IMR-90 (cell line): ENCODE measurements around the gene IFRD1. TPM values are rescaled to one million over a fixed set of nuclear protein-coding genes. Genes with fewer than 3 reads are reported as not detected.

Experiments used
- ATAC-seq: fragments of 200-7000 bp; cut with Tn5 transposase; 2 replicates; pipeline ENCODE4 v1.9.1; 2020; ENCODE audit warnings: low read depth, mild to moderate bottlenecking, moderate library complexity
- BruUV-seq: library from RNA; stranded (reverse); fragments of 400-500 nt; replicated peaks from 2 replicates; lab custom pipeline; 2021; lab: Mats Ljungman, UMichigan
- CTCF ChIA-PET: fragments of 300-600 bp; formaldehyde crosslinking; extraction: SDS; loops from one replicate; lab custom pipeline; 2021; ENCODE audit warnings: antibody characterized with exemption; lab: Yijun Ruan, JAX
- POLR2A ChIA-PET: fragments of 300-600 bp; sonication (Branson Sonifier 250); formaldehyde crosslinking; loops from one replicate; lab custom pipeline; 2022; ENCODE audit warnings: antibody characterized with exemption; ENCODE audit not compliant: unreplicated experiment; lab: Charles Lee
- DNase-seq: peaks from one replicate; pipeline ENCODE4 v3.0.0; 2013
- H2AFZ ChIP-seq: replicated peaks from 2 replicates; pipeline ENCODE3; 2013; ENCODE audit warnings: low read length, mild to moderate bottlenecking; ENCODE audit not compliant: poor library complexity
- H2AK5ac ChIP-seq: 2 replicates; pipeline ENCODE4 v1.6.1; 2013; ENCODE audit warnings: low read depth, low read length, inconsistent platforms
- H2AK9ac ChIP-seq: replicated peaks from 2 replicates; pipeline ENCODE3; 2013; ENCODE audit warnings: mild to moderate bottlenecking, low read depth, low read length, moderate library complexity; ENCODE audit not compliant: poor library complexity
- H2BK120ac ChIP-seq: 2 replicates; pipeline ENCODE4 v1.6.1; 2013; ENCODE audit warnings: low read depth, low read length, inconsistent platforms
- H2BK15ac ChIP-seq: 3 replicates; pipeline ENCODE4 v1.6.1; 2013; ENCODE audit warnings: low read depth, low read length, inconsistent platforms
- H2BK20ac ChIP-seq: 2 replicates; pipeline ENCODE4 v1.6.1; 2013; ENCODE audit warnings: low read depth, mild to moderate bottlenecking, inconsistent platforms, low read length, moderate library complexity
- H2BK5ac ChIP-seq: 2 replicates; pipeline ENCODE4 v1.6.1; 2013; ENCODE audit warnings: mild to moderate bottlenecking, low read depth, low read length, inconsistent platforms; ENCODE audit not compliant: poor library complexity, severe bottlenecking
- H3K14ac ChIP-seq: replicated peaks from 2 replicates; pipeline ENCODE4 v1.6.1; 2013; ENCODE audit warnings: low read depth, low read length, inconsistent platforms
- H3K18ac ChIP-seq: 2 replicates; pipeline ENCODE4 v1.6.1; 2013; ENCODE audit warnings: low read depth, low read length, control low read depth
- H3K23ac ChIP-seq: 2 replicates; pipeline ENCODE4 v1.6.1; 2013; ENCODE audit warnings: low read depth, low read length, inconsistent platforms
- H3K27ac ChIP-seq: 2 replicates; pipeline ENCODE4 v1.5.1; 2013; ENCODE audit warnings: mild to moderate bottlenecking, control low read depth, low read length; ENCODE audit not compliant: insufficient read depth
- H3K27me3 ChIP-seq: 2 replicates; pipeline ENCODE4 v1.6.1; 2013; ENCODE audit warnings: low read length; ENCODE audit not compliant: control insufficient read depth, insufficient read depth
- H3K36me3 ChIP-seq: 2 replicates; pipeline ENCODE4 v1.6.1; 2013; ENCODE audit warnings: low read length, mixed read lengths; ENCODE audit not compliant: control insufficient read depth, insufficient read depth
- H3K4ac ChIP-seq: 2 replicates; pipeline ENCODE4 v1.6.1; 2013; ENCODE audit warnings: low read depth, low read length, inconsistent platforms
- H3K4me1 ChIP-seq: 2 replicates; pipeline ENCODE4 v1.6.1; 2013; ENCODE audit warnings: low read length, mixed read lengths; ENCODE audit not compliant: control insufficient read depth, insufficient read depth
- H3K4me2 ChIP-seq: 2 replicates; pipeline ENCODE4 v1.6.1; 2013; ENCODE audit warnings: low read depth, mild to moderate bottlenecking, control low read depth, low read length, moderate library complexity
- H3K4me3 ChIP-seq: 2 replicates; pipeline ENCODE4 v1.5.1; 2013; ENCODE audit warnings: low read depth, mild to moderate bottlenecking, control low read depth, low read length, moderate library complexity; ENCODE audit not compliant: insufficient read depth
- H3K56ac ChIP-seq: 2 replicates; pipeline ENCODE4 v1.6.1; 2013; ENCODE audit warnings: low read length, inconsistent platforms; ENCODE audit not compliant: insufficient read depth; ENCODE audit errors: extremely low read depth
- H3K79me1 ChIP-seq, 2 experiments: 2 replicates each; pipeline ENCODE4 v1.6.1; 2013; ENCODE audit warnings: low read length in 2 of 2, inconsistent platforms in 1 of 2, low read depth in 1 of 2
- H3K9ac ChIP-seq: 2 replicates; pipeline ENCODE4 v1.6.1; 2013; ENCODE audit warnings: low read depth, low read length, control low read depth
- H3K9me1 ChIP-seq: 2 replicates; pipeline ENCODE4 v1.6.1; 2013; ENCODE audit warnings: low read length, inconsistent platforms; ENCODE audit not compliant: insufficient read depth
- H3K9me3 ChIP-seq: 2 replicates; pipeline ENCODE4 v1.6.1; 2013; ENCODE audit warnings: low read length; ENCODE audit not compliant: control insufficient read depth, insufficient read depth
- H4K20me1 ChIP-seq: 2 replicates; pipeline ENCODE4 v1.6.1; 2013; ENCODE audit warnings: low read length, inconsistent platforms; ENCODE audit not compliant: insufficient read depth
- H4K5ac ChIP-seq: 2 replicates; pipeline ENCODE4 v1.6.1; 2013; ENCODE audit warnings: mild to moderate bottlenecking, low read depth, low read length, control low read depth
- H4K8ac ChIP-seq, 2 experiments: 2 replicates each; pipeline ENCODE4 v1.6.1; 2013; ENCODE audit warnings: low read depth in 2 of 2, low read length in 2 of 2, control low read depth in 1 of 2, inconsistent platforms in 1 of 2
- H4K91ac ChIP-seq: 2 replicates; pipeline ENCODE4 v1.6.1; 2013; ENCODE audit warnings: low read depth, low read length, inconsistent platforms; ENCODE audit not compliant: insufficient read depth
- BHLHE40 ChIP-seq: fragments of 150-350 bp; IDR thresholded peaks from 2 replicates; pipeline ENCODE4 v1.6.1; 2016; ENCODE audit warnings: mild to moderate bottlenecking, low read depth, low read length
- MXI1 ChIP-seq: IDR thresholded peaks from 2 replicates; pipeline ENCODE4 v1.6.1; 2012; ENCODE audit warnings: low read depth, mild to moderate bottlenecking, low read length, moderate library complexity, borderline replicate concordance
- RAD21 ChIP-seq: IDR thresholded peaks from 2 replicates; pipeline ENCODE4 v1.6.1; 2012; ENCODE audit warnings: low read length, improper control_type of control experiment
- WGBS, 2 experiments: methylation state at CpG; one replicate each; pipeline versions ENCODE4 v1.1.5 to v1.1.7; 2013; ENCODE audit warnings: missing lambda C conversion rate in 2 of 2; ENCODE audit not compliant: insufficient read length in 1 of 2; ENCODE audit errors: extremely low coverage in 2 of 2; 5-methylcytosine and 5-hydroxymethylcytosine counted together
- dilution Hi-C: fragments of 300-500 bp; cut with HindIII; formaldehyde crosslinking; loops from one replicate; pipeline ENCODE4 v1.14.3; 2018; ENCODE audit warnings: low sequenced_read_pairs; ENCODE audit not compliant: unreplicated experiment
- in situ Hi-C: fragments of 300-500 bp; cut with MboI; formaldehyde crosslinking; loops from 3 replicates; pipeline ENCODE4 v1.14.3; 2019; ENCODE audit warnings: low sequenced_read_pairs, inconsistent platforms, mixed read lengths
- intact Hi-C: fragments of 100-400 bp; cut with micrococcal nuclease; formaldehyde crosslinking; loops from 2 replicates; pipeline ENCODE4 v1.10.0; 2022
- polyA plus RNA-seq, 3 experiments: library from polyadenylated mRNA; depleted of rRNA; stranded (reverse); fragments of >200 nt; gene quantifications; 2 replicates each; pipeline ENCODE4 v1.2.3, GENCODE V29; 2012; ENCODE audit warnings: low replicate concordance in 1 of 3
- total RNA-seq: library from RNA; depleted of rRNA; stranded (reverse); fragments of >200 nt; gene quantifications from 2 replicates; pipeline ENCODE4 v1.2.3, GENCODE V29; 2012

Gene IFRD1
- total and polyA plus RNA-seq, 2 of the 4 experiments (the other 2 are of a cell fraction) = 18.3 to 25.3 TPM

GRCh38 chr7:112448891-112449290, 1.4 kb upstream of the IFRD1 start:
- Histone ChIP-seq H2AK5ac (no peak overlapping the region), H3K4me3 (no peak overlapping the region), H3K4me2 (no peak overlapping the region), H3K14ac (no peak overlapping the region), H3K9me3 (no peaks in the 10 kb centered on the region), H3K9ac (no peak overlapping the region), H2BK120ac (no peak overlapping the region), H2BK20ac (no peak overlapping the region), H3K56ac (no peak overlapping the region), H3K4me1 (no peaks in the 10 kb centered on the region; the same call in 1 of the 2 replicates), H3K18ac (no peak overlapping the region), H2AFZ (no peak overlapping the region), H3K9me1 (no peaks in the 10 kb centered on the region), H3K27me3 (no peaks in the 10 kb centered on the region), H4K5ac (no peak overlapping the region), H2AK9ac (no peak overlapping the region), H3K36me3 (no peaks in the 10 kb centered on the region), H3K27ac (no peak overlapping the region), H3K23ac (no peak overlapping the region), H2BK5ac (no peak overlapping the region), H3K79me1 (peaks cover 5 to 19% of the 10 kb centered on the region in 2 experiments; a peak in 3 of 4 replicates), H4K91ac (no peak overlapping the region), H4K8ac (no peak overlapping the region), H4K20me1 (peaks cover 30% of the 10 kb centered on the region), H2BK15ac (no peak overlapping the region), H3K4ac (no peak overlapping the region)
- 88% methylated on average over 3 of the region's 3 CpGs; no CpG with 5 or more reads in 1 of the 2 experiments for WGBS, 2 experiments
- dilution Hi-C loops (no loop called here), in situ Hi-C loops (no loop called here), intact Hi-C loops (no loop called here)
- ATAC-seq (no peak), DNase-seq (no peak)
- POLR2A ChIA-PET = interaction anchor here (0.5 kb wide), 1 partner anchor 359 kb away, joined by 3 read pairs; no protein-coding TSS in a partner anchor
- CTCF ChIA-PET = no interaction called here
- no peak for TF ChIP-seq RAD21
- no peak for TF ChIP-seq BHLHE40
- no peak for TF ChIP-seq MXI1
- no TSS peak for BruUV-seq
